KMS-11 (cell line): ENCODE results near the gene VWDE.

Source experiments
- H2AFZ ChIP-seq: fragments of 200-600 bp; sonication (generic); 2 replicates; pipeline ENCODE4 v1.6.1; 2016; ENCODE audit warnings: antibody characterized with exemption, mixed run types, low read depth
- H3K27ac ChIP-seq: fragments of 200-600 bp; sonication (generic); 2 replicates; pipeline ENCODE4 v1.6.1; 2016; ENCODE audit warnings: mild to moderate bottlenecking, mixed run types
- H3K27me3 ChIP-seq: fragments of 200-600 bp; sonication (generic); 2 replicates; pipeline ENCODE4 v1.6.1; 2017; ENCODE audit warnings: mild to moderate bottlenecking, low read depth, mixed run types, moderate library complexity; ENCODE audit not compliant: insufficient read depth
- H3K36me3 ChIP-seq: fragments of 200-600 bp; sonication (generic); 2 replicates; pipeline ENCODE4 v1.6.1; 2017; ENCODE audit warnings: mild to moderate bottlenecking, mixed run types; ENCODE audit not compliant: insufficient read depth
- H3K4me1 ChIP-seq: fragments of 200-600 bp; sonication (generic); 2 replicates; pipeline ENCODE4 v1.6.1; 2016; ENCODE audit warnings: mild to moderate bottlenecking, low read depth, mixed run types; ENCODE audit not compliant: poor library complexity, severe bottlenecking
- H3K4me2 ChIP-seq: fragments of 200-600 bp; sonication (generic); 2 replicates; pipeline ENCODE4 v1.7.0; 2016; ENCODE audit warnings: mild to moderate bottlenecking, mixed run types
- H3K4me3 ChIP-seq: fragments of 200-600 bp; sonication (generic); IDR thresholded peaks from 2 replicates; pipeline ENCODE4 v1.6.1; 2017; ENCODE audit warnings: low read depth, low read length, mixed read lengths; ENCODE audit not compliant: insufficient read depth
- H3K79me2 ChIP-seq: fragments of 200-600 bp; sonication (generic); 2 replicates; pipeline ENCODE4 v1.6.1; 2016; ENCODE audit warnings: low read depth, mixed run types; ENCODE audit not compliant: insufficient read depth
- H3K9ac ChIP-seq: fragments of 200-600 bp; sonication (generic); 2 replicates; pipeline ENCODE4 v1.6.1; 2016; ENCODE audit warnings: mild to moderate bottlenecking, mixed run types
- H4K20me1 ChIP-seq: fragments of 200-600 bp; sonication (generic); 2 replicates; pipeline ENCODE4 v1.6.1; 2016; ENCODE audit warnings: mild to moderate bottlenecking, mixed run types; ENCODE audit not compliant: insufficient read depth
- TF ChIP-seq, protein P1 (sequence below): fragments of 200-600 bp; sonication (generic); conservative IDR thresholded peaks from 2 replicates; pipeline ENCODE4 v1.6.1; 2017; ENCODE audit warnings: low read depth, mild to moderate bottlenecking, antibody characterized with exemption, low read length, moderate library complexity, mixed read lengths

The VWDE gene

DNA sequence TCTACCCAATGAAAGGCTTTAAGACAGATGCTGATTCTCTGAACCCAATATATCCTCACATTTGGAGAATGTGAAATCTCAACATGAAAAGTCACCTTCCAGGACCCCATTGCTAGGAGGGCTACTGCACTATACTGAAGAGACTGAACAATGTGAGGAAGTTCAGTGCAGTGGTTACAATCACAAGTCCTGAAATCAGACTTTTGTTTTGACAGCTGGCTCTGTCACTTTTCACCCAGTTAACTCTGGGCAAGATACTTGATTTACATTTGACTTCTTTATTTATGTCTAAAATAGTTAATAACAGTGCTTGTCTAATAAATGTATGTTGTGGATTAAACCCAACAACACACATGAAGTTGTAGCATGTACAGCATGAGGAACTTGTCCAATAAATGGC is 14.8 kb upstream of the VWDE start:
- no peak overlapping the region for H3K9ac ChIP-seq
- H3K79me2 ChIP-seq: no peaks in the 10 kb centered on the region
- no peaks in the 10 kb centered on the region for H3K27me3 ChIP-seq
- H3K4me3 ChIP-seq: no peak overlapping the region
- H3K4me1 ChIP-seq: no peaks in the 10 kb centered on the region
- no peak overlapping the region for H2AFZ ChIP-seq
- no peaks in the 10 kb centered on the region for H3K36me3 ChIP-seq
- H4K20me1 ChIP-seq: no peaks in the 10 kb centered on the region
- no peak overlapping the region for H3K4me2 ChIP-seq
- TF ChIP-seq, protein P1, sequence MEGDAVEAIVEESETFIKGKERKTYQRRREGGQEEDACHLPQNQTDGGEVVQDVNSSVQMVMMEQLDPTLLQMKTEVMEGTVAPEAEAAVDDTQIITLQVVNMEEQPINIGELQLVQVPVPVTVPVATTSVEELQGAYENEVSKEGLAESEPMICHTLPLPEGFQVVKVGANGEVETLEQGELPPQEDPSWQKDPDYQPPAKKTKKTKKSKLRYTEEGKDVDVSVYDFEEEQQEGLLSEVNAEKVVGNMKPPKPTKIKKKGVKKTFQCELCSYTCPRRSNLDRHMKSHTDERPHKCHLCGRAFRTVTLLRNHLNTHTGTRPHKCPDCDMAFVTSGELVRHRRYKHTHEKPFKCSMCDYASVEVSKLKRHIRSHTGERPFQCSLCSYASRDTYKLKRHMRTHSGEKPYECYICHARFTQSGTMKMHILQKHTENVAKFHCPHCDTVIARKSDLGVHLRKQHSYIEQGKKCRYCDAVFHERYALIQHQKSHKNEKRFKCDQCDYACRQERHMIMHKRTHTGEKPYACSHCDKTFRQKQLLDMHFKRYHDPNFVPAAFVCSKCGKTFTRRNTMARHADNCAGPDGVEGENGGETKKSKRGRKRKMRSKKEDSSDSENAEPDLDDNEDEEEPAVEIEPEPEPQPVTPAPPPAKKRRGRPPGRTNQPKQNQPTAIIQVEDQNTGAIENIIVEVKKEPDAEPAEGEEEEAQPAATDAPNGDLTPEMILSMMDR: no peak
- no peak overlapping the region for H3K27ac ChIP-seq

DNA sequence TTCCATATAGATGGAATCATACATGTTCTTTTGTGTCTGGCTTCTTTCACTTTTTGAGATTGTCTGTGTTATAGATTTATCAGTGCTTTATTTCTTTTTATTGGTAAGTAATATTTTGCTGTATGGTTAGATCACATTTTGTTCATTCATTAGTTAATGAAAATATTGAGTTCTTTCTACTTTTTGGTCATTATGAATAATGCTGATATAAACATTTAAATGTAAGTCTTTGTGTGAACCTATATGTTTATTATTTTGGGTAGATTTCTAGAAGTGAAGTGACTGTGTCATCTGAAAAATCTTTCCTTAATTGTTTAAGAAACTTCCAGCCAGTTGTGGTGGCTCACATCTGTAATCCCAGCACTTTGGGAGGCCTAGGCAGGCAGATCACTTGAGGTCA is 11.4 kb upstream of the VWDE start:
- Histone ChIP-seq H3K4me2 (no peak overlapping the region), H4K20me1 (no peaks in the 10 kb centered on the region), H3K4me3 (no peak overlapping the region), H3K36me3 (no peaks in the 10 kb centered on the region), H3K79me2 (no peaks in the 10 kb centered on the region), H3K27ac (no peak overlapping the region), H3K4me1 (no peaks in the 10 kb centered on the region), H2AFZ (no peak overlapping the region), H3K9ac (no peak overlapping the region), H3K27me3 (no peaks in the 10 kb centered on the region)
- TF ChIP-seq, protein P1: no peak

DNA sequence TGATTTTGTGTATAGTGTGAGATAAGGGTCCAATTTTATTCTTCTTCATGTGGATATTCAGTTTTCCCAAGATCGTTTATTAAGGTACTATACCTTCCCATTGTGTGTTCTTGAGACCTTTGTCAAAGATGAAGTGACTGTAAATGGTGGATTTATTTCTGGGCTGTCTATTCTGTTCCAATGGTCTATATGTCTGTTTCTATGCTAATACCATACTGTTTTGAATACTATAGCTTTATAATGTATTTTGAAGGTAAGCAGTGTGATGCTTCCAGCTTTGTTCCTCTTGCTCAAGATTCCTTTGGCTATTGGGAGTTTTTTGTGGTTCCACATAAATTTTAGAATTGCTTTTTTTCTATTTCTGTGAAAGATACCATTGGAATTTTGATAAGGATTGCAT is 8.7 kb upstream of the VWDE start:
- TF ChIP-seq, protein P1: no peak
- Histone ChIP-seq H4K20me1 (no peaks in the 10 kb centered on the region), H3K36me3 (no peaks in the 10 kb centered on the region), H3K4me2 (no peak overlapping the region), H3K79me2 (no peaks in the 10 kb centered on the region), H3K27me3 (no peaks in the 10 kb centered on the region), H3K9ac (no peak overlapping the region), H3K4me1 (no peaks in the 10 kb centered on the region), H3K27ac (no peak overlapping the region), H2AFZ (no peak overlapping the region), H3K4me3 (no peak overlapping the region)

DNA sequence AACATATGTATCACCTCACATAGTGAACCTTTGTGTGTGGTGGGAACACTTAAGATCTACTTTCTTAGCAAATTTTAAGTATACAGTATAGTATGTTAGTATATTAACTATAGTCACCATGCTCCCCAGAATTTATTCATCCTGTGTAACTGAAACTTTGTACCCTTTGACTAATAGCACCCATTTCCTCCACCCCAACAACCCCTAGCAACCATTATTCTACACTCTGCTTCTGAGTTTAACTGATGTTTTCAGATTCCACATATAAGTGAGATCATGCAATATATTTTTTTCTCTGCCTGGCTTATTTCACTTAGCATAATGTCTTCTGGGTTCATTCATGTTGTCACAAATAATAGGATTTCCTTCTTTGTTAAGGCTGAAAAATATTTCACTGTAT is 6.9 kb upstream of the VWDE start:
- no peaks in the 10 kb centered on the region for H3K36me3 ChIP-seq
- H3K4me1 ChIP-seq: no peaks in the 10 kb centered on the region
- H3K27me3 ChIP-seq: no peaks in the 10 kb centered on the region
- no peak overlapping the region for H2AFZ ChIP-seq
- H4K20me1 ChIP-seq: no peaks in the 10 kb centered on the region
- TF ChIP-seq, protein P1: no peak
- H3K27ac ChIP-seq: no peak overlapping the region
- no peak overlapping the region for H3K4me3 ChIP-seq
- H3K9ac ChIP-seq: no peak overlapping the region
- H3K79me2 ChIP-seq: no peaks in the 10 kb centered on the region
- H3K4me2 ChIP-seq: no peak overlapping the region
